Nephron progenitor cell (in vitro differentiated cells): ENCODE measurements around the gene RASGEF1C.
A peak's percentile ranks its signal among the peaks of the same experiment; 100 is the strongest.

Experiments
- DNase-seq: peaks from one replicate; pipeline ENCODE4 v3.0.0; 2021
- H3K27ac Mint-ChIP-seq: 2 replicates; pipeline ENCODE4 v1.8.0; 2021; ENCODE audit warnings: mild to moderate bottlenecking, moderate library complexity, mixed read lengths
- H3K27me3 Mint-ChIP-seq: 2 replicates; pipeline ENCODE4 v1.8.0; 2021; ENCODE audit warnings: mild to moderate bottlenecking, low read depth, mixed read lengths; ENCODE audit not compliant: poor library complexity
- H3K36me3 Mint-ChIP-seq: 2 replicates; pipeline ENCODE4 v1.8.0; 2021; ENCODE audit warnings: low read depth, mixed read lengths
- H3K4me1 Mint-ChIP-seq: 2 replicates; pipeline ENCODE4 v1.8.0; 2021; ENCODE audit warnings: mixed read lengths
- H3K4me3 Mint-ChIP-seq: 2 replicates; pipeline ENCODE4 v1.8.0; 2021; ENCODE audit warnings: mild to moderate bottlenecking, moderate library complexity, mixed read lengths
- H3K9me3 Mint-ChIP-seq: 2 replicates; pipeline ENCODE4 v1.8.0; 2021; ENCODE audit warnings: mild to moderate bottlenecking, moderate library complexity, mixed read lengths
- TF ChIP-seq, protein P1 (sequence below): fragments of 200-600 bp; sonication (generic); IDR thresholded peaks from 2 replicates; pipeline ENCODE4 v1.5.0; 2021; ENCODE audit warnings: antibody characterized with exemption

Gene RASGEF1C

DNA sequence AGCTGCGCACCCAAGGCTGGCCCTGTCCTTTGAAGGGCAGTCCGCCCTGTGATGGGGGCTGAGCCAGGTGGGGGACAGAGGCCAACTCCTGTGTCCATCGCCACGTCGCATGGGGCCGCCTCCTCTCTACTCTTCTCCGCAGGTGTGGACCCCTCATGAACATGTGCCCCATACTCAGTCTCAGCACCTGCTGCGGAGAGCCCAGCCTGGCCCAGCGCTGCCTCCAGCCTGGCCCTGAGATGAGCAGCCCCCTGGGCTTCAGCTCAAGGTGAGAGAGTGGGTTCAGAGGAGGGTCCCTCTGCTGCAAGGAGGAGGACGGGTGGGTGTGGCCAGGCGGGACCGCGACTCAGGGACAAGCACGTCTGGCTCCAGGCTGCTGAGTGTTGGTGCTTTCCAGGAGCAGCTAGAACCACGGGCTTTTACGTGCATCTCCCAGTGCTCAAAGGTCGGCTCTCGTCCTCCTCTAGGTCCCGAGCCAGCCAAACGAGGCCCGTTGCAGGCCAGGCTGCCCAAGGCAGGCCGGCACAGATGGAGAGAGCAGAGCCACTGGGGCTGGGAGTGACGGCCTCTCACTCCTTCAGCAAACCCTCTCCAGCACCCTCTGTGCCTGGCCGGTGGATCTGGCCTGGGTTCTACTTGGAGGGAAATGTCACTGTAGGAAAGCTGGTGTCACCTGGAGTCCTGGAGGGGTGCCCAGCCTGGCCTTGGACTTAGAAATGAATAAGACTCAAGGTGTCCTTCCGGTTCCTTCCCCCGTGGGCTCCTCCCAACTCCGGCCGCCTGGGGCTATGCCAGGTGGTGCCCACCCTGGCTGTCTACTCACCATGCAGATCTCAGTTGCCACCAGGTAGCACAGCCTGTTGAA lies 88.5 kb downstream of the RASGEF1C start:
- TF ChIP-seq, protein P1, sequence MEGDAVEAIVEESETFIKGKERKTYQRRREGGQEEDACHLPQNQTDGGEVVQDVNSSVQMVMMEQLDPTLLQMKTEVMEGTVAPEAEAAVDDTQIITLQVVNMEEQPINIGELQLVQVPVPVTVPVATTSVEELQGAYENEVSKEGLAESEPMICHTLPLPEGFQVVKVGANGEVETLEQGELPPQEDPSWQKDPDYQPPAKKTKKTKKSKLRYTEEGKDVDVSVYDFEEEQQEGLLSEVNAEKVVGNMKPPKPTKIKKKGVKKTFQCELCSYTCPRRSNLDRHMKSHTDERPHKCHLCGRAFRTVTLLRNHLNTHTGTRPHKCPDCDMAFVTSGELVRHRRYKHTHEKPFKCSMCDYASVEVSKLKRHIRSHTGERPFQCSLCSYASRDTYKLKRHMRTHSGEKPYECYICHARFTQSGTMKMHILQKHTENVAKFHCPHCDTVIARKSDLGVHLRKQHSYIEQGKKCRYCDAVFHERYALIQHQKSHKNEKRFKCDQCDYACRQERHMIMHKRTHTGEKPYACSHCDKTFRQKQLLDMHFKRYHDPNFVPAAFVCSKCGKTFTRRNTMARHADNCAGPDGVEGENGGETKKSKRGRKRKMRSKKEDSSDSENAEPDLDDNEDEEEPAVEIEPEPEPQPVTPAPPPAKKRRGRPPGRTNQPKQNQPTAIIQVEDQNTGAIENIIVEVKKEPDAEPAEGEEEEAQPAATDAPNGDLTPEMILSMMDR, result no peak
- no peak overlapping the region for H3K27ac Mint-ChIP-seq
- H3K36me3 Mint-ChIP-seq, result no peaks in the 10 kb centered on the region
- H3K4me3 Mint-ChIP-seq, result no peak overlapping the region
- no peaks in the 10 kb centered on the region for H3K9me3 Mint-ChIP-seq
- DNase-seq, result no peak
- H3K27me3 Mint-ChIP-seq, result peaks cover 2% of the 10 kb centered on the region
- peaks cover 40% of the 10 kb centered on the region for H3K4me1 Mint-ChIP-seq

DNA sequence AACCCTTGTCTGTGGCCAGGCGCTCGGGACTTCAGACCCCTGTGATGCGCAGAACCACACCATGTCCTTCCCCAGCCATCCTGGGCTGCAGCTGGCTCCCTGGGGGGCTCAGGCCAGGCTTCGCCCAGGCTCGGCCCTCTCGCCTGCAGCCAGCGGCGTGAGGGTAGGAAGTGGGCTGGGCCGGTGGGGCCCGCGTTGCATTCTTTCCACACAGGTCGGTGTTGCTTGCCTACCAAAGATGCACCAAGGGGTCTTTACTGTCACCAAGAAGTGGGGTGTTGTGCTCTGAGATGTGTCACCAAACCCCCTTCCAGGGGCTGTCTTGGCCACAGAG lies 89.1 kb downstream of the RASGEF1C start:
- peaks cover 44% of the 10 kb centered on the region for H3K4me1 Mint-ChIP-seq
- peaks cover 2% of the 10 kb centered on the region for H3K27me3 Mint-ChIP-seq
- H3K9me3 Mint-ChIP-seq, result no peaks in the 10 kb centered on the region
- H3K36me3 Mint-ChIP-seq, result no peaks in the 10 kb centered on the region
- H3K27ac Mint-ChIP-seq, result no peak overlapping the region
- DNase-seq, result no peak
- TF ChIP-seq, protein P1, result no peak
- no peak overlapping the region for H3K4me3 Mint-ChIP-seq

DNA sequence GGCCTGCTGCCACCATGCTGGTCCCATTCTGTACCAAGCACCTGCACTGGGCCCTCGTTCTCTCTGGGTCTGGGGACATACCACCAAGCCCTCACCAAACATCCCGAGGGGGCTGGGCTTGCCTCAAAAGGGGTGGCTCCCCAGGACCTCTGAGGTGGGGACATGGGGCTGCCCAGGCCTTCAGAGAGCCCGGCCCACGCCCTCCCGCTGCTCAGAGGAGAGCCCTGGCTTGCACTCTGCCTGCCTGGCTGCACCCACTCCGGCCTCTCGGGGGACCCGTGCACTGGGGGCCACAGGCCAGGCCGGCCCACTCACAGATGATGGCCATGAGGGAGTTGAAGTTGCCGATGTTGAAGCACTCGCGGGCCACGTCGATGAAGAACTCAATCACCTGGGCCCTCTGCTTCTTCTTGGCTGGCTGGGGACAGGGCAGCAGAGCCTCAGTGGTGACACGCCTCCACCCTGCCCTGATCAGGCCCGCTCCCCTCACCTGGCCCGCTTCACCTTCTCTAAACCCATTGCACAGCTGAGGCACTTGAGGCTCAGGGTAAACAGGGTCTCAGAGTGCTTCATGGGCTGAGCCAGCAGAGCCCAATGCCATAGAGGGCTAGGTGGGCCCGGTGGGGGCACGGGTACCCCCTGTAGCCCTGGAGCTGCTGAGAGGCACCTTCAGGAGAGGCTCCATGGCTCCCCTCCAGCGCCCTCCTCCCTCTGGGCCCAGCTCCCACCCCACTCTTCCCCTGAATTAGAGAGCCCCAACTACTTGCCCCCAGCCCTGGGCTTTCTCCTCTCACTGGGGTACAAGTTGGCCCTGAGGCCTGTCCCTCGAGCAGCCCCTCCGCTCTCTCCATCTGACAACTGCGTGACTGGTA lies 89.7 kb downstream of the RASGEF1C start:
- Mint-ChIP-seq H3K4me3 (no peak overlapping the region), H3K27ac (no peak overlapping the region), H3K36me3 (no peaks in the 10 kb centered on the region), H3K9me3 (no peaks in the 10 kb centered on the region), H3K4me1 (peaks cover 42% of the 10 kb centered on the region), H3K27me3 (peaks cover 2% of the 10 kb centered on the region)
- DNase-seq, result no peak
- TF ChIP-seq, protein P1, result no peak

DNA sequence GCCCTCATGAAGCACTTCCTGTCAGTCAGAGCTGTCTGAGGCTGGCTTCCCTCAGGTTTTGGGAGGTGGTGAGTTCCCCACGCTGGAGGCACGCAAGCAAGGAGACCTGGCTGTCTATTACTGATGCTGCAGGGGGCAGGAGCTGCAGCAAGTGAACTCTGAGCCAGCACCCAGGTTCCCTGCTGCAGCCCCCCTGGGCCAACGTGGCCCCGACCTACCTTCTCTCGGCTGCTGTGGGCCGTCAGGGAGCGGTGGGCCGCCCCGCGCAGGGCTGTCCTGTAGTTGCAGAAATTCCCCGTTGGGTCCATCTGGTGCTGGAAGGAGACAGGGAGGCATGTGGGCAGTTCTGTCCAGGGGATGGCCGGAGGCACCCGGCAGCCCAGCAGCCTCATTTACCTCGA lies 90.6 kb downstream of the RASGEF1C start:
- no peak overlapping the region for H3K4me3 Mint-ChIP-seq
- H3K27ac Mint-ChIP-seq, result no peak overlapping the region
- TF ChIP-seq, protein P1, result no peak
- no peaks in the 10 kb centered on the region for H3K36me3 Mint-ChIP-seq
- no peak for DNase-seq
- H3K4me1 Mint-ChIP-seq, result peaks cover 33% of the 10 kb centered on the region
- peaks cover 5% of the 10 kb centered on the region for H3K27me3 Mint-ChIP-seq
- no peaks in the 10 kb centered on the region for H3K9me3 Mint-ChIP-seq

DNA sequence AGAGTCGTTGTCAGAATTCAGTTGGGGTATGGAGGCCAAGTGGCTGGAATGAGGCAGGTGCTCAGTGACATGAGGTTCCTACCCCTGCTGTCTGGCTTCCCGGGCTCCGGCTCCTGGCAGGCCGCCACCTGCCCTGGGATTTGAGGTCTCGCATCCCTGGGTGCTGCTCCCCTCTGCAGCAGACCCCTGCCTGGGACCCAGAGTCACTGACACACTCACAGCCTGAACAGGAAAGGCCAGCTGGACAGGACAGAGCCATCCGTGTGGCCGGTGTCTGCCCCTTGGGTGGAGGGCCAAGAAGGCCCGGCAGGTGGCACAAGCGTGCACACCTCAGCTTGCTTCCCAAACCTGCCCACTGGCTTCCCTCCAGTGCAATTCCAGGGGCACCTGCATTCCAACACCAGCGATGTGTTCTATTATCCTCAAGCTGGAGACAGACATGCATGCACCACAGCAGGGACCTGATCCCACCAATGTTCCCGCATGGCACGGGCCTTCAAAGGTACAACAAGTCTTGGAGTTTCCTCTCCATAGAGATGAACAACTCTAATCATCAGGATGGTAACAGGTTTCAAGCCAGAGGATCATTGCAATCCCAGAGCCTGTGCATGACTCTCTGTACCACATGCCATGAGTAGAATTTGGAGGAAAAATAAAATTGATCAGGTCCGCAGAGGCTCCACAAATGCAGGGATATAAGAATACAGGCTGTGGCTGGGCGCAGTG lies 91.8 kb downstream of the RASGEF1C start:
- Mint-ChIP-seq H3K4me3 (no peak overlapping the region), H3K36me3 (no peaks in the 10 kb centered on the region), H3K4me1 (peaks cover 26% of the 10 kb centered on the region), H3K27ac (peak overlapping the region; percentile 39), H3K9me3 (no peaks in the 10 kb centered on the region), H3K27me3 (peaks cover 2% of the 10 kb centered on the region)
- TF ChIP-seq, protein P1, result no peak
- DNase-seq, result no peak
